ENCODE results near the gene DDX59.

The DDX59 gene

DNA sequence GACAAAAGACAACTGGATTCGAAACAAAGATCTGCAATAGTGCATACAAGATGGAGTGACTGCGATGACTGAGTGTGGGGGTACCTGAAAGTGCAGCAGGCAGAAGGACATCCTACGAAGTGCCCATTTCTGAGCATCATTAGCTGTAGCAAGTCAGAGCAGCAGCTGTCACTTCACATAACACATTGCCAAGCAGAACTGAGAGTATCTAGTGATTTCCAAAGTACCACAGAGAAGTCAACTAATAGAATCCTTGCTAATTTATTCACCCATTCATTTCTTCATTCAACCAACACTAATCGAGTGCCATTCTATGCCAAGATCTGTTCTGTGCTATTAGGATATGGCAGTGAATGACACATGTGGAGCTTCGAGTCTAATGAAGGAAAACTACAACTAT, 37.4 kb upstream of the DDX59 start (continued):
- TF ChIP-seq, protein P1, sequence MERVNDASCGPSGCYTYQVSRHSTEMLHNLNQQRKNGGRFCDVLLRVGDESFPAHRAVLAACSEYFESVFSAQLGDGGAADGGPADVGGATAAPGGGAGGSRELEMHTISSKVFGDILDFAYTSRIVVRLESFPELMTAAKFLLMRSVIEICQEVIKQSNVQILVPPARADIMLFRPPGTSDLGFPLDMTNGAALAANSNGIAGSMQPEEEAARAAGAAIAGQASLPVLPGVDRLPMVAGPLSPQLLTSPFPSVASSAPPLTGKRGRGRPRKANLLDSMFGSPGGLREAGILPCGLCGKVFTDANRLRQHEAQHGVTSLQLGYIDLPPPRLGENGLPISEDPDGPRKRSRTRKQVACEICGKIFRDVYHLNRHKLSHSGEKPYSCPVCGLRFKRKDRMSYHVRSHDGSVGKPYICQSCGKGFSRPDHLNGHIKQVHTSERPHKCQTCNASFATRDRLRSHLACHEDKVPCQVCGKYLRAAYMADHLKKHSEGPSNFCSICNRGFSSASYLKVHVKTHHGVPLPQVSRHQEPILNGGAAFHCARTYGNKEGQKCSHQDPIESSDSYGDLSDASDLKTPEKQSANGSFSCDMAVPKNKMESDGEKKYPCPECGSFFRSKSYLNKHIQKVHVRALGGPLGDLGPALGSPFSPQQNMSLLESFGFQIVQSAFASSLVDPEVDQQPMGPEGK (CRISPR knock-in tag; IDR thresholded peaks at IDR 0.05; ENCODE audit: borderline replicate concordance), result no peak
- TF ChIP-seq SNAI2 (CRISPR knock-in tag; IDR thresholded peaks at IDR 0.05), result no peak
- no peak for TF ChIP-seq BACH2 (CRISPR knock-in tag; IDR thresholded peaks at IDR 0.05; ENCODE audit: borderline replicate concordance)
- no peak for TF ChIP-seq RARB (CRISPR knock-in tag; IDR thresholded peaks at IDR 0.05)
- no peak for TF ChIP-seq ZNF70 (CRISPR knock-in tag; IDR thresholded peaks at IDR 0.05)
- TF ChIP-seq ESRRG (CRISPR knock-in tag; IDR thresholded peaks at IDR 0.05), result no peak
- no peak for TF ChIP-seq ZFP3 (CRISPR knock-in tag; IDR thresholded peaks at IDR 0.05)
- TF ChIP-seq GLIS3 (CRISPR knock-in tag; IDR thresholded peaks at IDR 0.05), result no peak

DNA sequence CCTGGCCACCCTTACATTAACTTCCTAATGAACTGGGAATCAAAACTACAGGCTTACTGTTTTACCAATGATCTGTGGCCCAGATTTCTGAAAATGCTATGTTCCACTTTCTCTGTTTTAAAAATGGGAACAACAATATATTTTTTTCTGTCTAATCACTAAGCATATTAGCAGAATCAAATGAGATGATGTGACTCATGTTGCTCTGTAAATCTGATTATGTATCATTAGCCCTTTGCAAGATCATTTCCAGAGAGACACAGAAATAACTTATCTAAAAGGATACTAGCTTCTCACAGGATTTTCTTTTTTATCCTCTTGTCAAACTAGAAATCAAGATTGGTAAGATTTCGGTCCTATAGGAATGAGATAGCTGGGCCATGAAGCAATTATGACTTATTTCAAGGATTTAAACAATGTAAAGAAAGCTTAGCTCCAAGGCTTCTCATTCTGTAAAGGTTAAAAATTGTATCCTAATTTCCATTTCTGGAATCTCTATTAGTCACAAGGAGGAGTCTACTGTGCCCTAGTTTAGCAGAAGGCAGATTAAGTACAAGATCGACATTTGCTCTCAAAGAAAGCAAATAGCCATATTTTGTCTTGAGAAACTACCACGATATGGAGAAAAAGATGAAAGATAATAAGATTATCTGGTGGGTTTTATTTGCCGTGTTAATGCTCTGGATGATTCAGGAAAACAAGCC, 36.6 kb upstream of the DDX59 start:
- peak; percentile 76 for ATAC-seq
- TF ChIP-seq, protein P2, sequence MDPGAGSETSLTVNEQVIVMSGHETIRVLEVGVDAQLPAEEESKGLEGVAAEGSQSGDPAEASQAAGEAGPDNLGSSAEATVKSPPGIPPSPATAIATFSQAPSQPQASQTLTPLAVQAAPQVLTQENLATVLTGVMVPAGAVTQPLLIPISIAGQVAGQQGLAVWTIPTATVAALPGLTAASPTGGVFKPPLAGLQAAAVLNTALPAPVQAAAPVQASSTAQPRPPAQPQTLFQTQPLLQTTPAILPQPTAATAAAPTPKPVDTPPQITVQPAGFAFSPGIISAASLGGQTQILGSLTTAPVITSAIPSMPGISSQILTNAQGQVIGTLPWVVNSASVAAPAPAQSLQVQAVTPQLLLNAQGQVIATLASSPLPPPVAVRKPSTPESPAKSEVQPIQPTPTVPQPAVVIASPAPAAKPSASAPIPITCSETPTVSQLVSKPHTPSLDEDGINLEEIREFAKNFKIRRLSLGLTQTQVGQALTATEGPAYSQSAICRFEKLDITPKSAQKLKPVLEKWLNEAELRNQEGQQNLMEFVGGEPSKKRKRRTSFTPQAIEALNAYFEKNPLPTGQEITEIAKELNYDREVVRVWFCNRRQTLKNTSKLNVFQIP (CRISPR knock-in tag; IDR thresholded peaks at IDR 0.05; ENCODE audit: borderline replicate concordance, low read depth), result no peak
- TF ChIP-seq ZC3H10 (CRISPR knock-in tag; IDR thresholded peaks at IDR 0.05), result peak; percentile 90

DNA sequence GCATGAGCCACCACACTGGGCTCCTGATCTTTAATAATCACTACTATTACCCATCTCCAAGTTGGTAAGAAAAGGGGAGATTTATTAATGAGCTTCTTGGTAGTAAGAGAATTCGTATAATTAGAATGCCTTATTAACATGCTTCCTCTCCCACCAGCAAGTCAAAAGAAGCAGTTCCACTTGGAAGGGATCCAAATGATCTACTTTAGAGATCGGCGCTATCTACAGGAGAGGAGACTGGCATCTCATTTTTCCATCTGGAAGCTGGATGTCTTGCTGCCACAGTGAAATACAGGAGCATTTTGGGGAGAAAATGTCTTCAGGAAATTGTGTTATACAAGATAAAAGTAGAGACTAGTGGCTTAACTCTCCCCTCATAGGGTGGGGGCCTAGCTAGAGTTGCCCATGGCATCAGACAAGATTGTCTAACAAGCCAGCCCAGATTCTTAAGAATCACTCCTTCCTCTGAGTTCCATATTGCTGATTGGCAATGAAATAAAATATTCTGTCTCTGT, 35.3 kb upstream of the DDX59 start:
- TF ChIP-seq GLIS3 (CRISPR knock-in tag; IDR thresholded peaks at IDR 0.05), result no peak
- TF ChIP-seq OSR1 (CRISPR knock-in tag; IDR thresholded peaks at IDR 0.05), result no peak
- no peak for TF ChIP-seq TCF4 (CRISPR knock-in tag; IDR thresholded peaks at IDR 0.05; ENCODE audit: borderline replicate concordance)
- no peak for TF ChIP-seq ZFP3 (CRISPR knock-in tag; IDR thresholded peaks at IDR 0.05)
- TF ChIP-seq, protein P3, sequence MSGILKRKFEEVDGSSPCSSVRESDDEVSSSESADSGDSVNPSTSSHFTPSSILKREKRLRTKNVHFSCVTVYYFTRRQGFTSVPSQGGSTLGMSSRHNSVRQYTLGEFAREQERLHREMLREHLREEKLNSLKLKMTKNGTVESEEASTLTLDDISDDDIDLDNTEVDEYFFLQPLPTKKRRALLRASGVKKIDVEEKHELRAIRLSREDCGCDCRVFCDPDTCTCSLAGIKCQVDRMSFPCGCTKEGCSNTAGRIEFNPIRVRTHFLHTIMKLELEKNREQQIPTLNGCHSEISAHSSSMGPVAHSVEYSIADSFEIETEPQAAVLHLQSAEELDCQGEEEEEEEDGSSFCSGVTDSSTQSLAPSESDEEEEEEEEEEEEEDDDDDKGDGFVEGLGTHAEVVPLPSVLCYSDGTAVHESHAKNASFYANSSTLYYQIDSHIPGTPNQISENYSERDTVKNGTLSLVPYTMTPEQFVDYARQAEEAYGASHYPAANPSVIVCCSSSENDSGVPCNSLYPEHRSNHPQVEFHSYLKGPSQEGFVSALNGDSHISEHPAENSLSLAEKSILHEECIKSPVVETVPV (CRISPR knock-in tag; IDR thresholded peaks at IDR 0.05), result no peak
- TF ChIP-seq BACH2 (CRISPR knock-in tag; IDR thresholded peaks at IDR 0.05; ENCODE audit: borderline replicate concordance), result no peak
- TF ChIP-seq, protein P2 (CRISPR knock-in tag; IDR thresholded peaks at IDR 0.05; ENCODE audit: borderline replicate concordance, low read depth), result no peak
- TF ChIP-seq PPARA (CRISPR knock-in tag; IDR thresholded peaks at IDR 0.05; ENCODE audit: borderline replicate concordance), result no peak
- no peak for TF ChIP-seq ZNF565 (CRISPR knock-in tag; conservative IDR thresholded peaks at IDR 0.05; ENCODE audit: low read depth)
- TF ChIP-seq ZC3H10 (CRISPR knock-in tag; IDR thresholded peaks at IDR 0.05), result no peak
- TF ChIP-seq, protein P1 (CRISPR knock-in tag; IDR thresholded peaks at IDR 0.05; ENCODE audit: borderline replicate concordance), result no peak
- TF ChIP-seq ZNF8 (CRISPR knock-in tag; IDR thresholded peaks at IDR 0.05), result no peak
- TF ChIP-seq ESRRG (CRISPR knock-in tag; IDR thresholded peaks at IDR 0.05), result no peak
- no peak for TF ChIP-seq SNAI2 (CRISPR knock-in tag; IDR thresholded peaks at IDR 0.05)
- TF ChIP-seq, protein P4, sequence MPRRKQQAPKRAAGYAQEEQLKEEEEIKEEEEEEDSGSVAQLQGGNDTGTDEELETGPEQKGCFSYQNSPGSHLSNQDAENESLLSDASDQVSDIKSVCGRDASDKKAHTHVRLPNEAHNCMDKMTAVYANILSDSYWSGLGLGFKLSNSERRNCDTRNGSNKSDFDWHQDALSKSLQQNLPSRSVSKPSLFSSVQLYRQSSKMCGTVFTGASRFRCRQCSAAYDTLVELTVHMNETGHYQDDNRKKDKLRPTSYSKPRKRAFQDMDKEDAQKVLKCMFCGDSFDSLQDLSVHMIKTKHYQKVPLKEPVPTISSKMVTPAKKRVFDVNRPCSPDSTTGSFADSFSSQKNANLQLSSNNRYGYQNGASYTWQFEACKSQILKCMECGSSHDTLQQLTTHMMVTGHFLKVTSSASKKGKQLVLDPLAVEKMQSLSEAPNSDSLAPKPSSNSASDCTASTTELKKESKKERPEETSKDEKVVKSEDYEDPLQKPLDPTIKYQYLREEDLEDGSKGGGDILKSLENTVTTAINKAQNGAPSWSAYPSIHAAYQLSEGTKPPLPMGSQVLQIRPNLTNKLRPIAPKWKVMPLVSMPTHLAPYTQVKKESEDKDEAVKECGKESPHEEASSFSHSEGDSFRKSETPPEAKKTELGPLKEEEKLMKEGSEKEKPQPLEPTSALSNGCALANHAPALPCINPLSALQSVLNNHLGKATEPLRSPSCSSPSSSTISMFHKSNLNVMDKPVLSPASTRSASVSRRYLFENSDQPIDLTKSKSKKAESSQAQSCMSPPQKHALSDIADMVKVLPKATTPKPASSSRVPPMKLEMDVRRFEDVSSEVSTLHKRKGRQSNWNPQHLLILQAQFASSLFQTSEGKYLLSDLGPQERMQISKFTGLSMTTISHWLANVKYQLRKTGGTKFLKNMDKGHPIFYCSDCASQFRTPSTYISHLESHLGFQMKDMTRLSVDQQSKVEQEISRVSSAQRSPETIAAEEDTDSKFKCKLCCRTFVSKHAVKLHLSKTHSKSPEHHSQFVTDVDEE (CRISPR knock-in tag; IDR thresholded peaks at IDR 0.05), result no peak
- TF ChIP-seq RARB (CRISPR knock-in tag; IDR thresholded peaks at IDR 0.05), result no peak
- ATAC-seq, result no peak
